Mesendoderm (in vitro differentiated cells): ENCODE data around the gene LPCAT3.
"Not testable (repeated sequence)": the region's sequence is repeated elsewhere in the genome, so short reads cannot be mapped to it uniquely, and the experiment has no call there.

Experiments used
- DNase-seq: peaks from one replicate; pipeline ENCODE4 v3.0.0; 2013
- H2AK5ac ChIP-seq: 2 replicates; pipeline ENCODE4 v1.6.1; 2013; ENCODE audit warnings: low read length, inconsistent platforms
- H2BK120ac ChIP-seq: 2 replicates; pipeline ENCODE4 v1.6.1; 2013; ENCODE audit warnings: low read depth, mild to moderate bottlenecking, low read length, moderate library complexity, mixed read lengths
- H2BK15ac ChIP-seq: replicated peaks from 2 replicates; pipeline ENCODE4 v1.6.1; 2013; ENCODE audit warnings: low read depth, mild to moderate bottlenecking, moderate library complexity
- H2BK5ac ChIP-seq: 2 replicates; pipeline ENCODE4 v1.6.1; 2013; ENCODE audit warnings: low read length, inconsistent platforms
- H3K18ac ChIP-seq: 2 replicates; pipeline ENCODE4 v1.6.1; 2013; ENCODE audit warnings: mild to moderate bottlenecking, low read length, mixed read lengths
- H3K23ac ChIP-seq: one replicate; pipeline ENCODE4 v1.6.1; 2013; ENCODE audit warnings: low read length
- H3K27ac ChIP-seq: 2 replicates; pipeline ENCODE4 v1.5.1; 2013; ENCODE audit warnings: low read depth, mild to moderate bottlenecking, inconsistent platforms, low read length, moderate library complexity
- H3K27me3 ChIP-seq: 2 replicates; pipeline ENCODE4 v1.6.1; 2013; ENCODE audit warnings: low read length, control low read depth, mild to moderate bottlenecking, inconsistent platforms; ENCODE audit not compliant: insufficient read depth, poor library complexity
- H3K36me3 ChIP-seq: 2 replicates; pipeline ENCODE4 v1.6.1; 2013; ENCODE audit warnings: low read length, inconsistent platforms; ENCODE audit not compliant: control insufficient read depth, insufficient read depth
- H3K4ac ChIP-seq: one replicate; pipeline ENCODE4 v1.6.1; 2013; ENCODE audit warnings: low read depth, mild to moderate bottlenecking, low read length, moderate library complexity
- H3K4me1 ChIP-seq: 2 replicates; pipeline ENCODE4 v1.6.1; 2013; ENCODE audit warnings: low read depth, low read length, inconsistent platforms; ENCODE audit not compliant: control insufficient read depth
- H3K4me2 ChIP-seq: 2 replicates; pipeline ENCODE4 v1.6.1; 2013; ENCODE audit warnings: low read length
- H3K4me3 ChIP-seq: 2 replicates; pipeline ENCODE4 v1.5.1; 2013; ENCODE audit warnings: mild to moderate bottlenecking, low read length
- H3K56ac ChIP-seq: one replicate; pipeline ENCODE4 v1.6.1; 2013; ENCODE audit warnings: low read length
- H3K79me1 ChIP-seq: 2 replicates; pipeline ENCODE4 v1.6.1; 2013; ENCODE audit warnings: low read length, inconsistent platforms
- H3K79me2 ChIP-seq: 2 replicates; pipeline ENCODE4 v1.6.1; 2013; ENCODE audit warnings: mild to moderate bottlenecking, low read length; ENCODE audit not compliant: control insufficient read depth, insufficient read depth
- H3K9ac ChIP-seq: 2 replicates; pipeline ENCODE4 v1.6.1; 2013; ENCODE audit warnings: low read length, inconsistent platforms
- H4K5ac ChIP-seq: one replicate; pipeline ENCODE4 v1.6.1; 2013; ENCODE audit warnings: low read length
- H4K8ac ChIP-seq: one replicate; pipeline ENCODE4 v1.6.1; 2013; ENCODE audit warnings: low read depth, mild to moderate bottlenecking, control low read depth, low read length, moderate library complexity
- WGBS: extraction: QIAGEN DNeasy Blood & Tissue Kit; methylation state at CpG from one replicate; pipeline ENCODE4 v1.1.7; 2013; ENCODE audit warnings: low lambda C conversion rate, missing lambda C conversion rate; ENCODE audit not compliant: insufficient coverage; ENCODE audit errors: extremely low coverage; 5-methylcytosine and 5-hydroxymethylcytosine counted together

LPCAT3 gene

GRCh38 chr12:7046383-7047105 lies 28.3 kb upstream of the LPCAT3 start:
- no peak overlapping the region for H4K5ac ChIP-seq
- H3K9ac ChIP-seq, result no peak overlapping the region
- H3K27ac ChIP-seq, result no peak overlapping the region
- H3K4me2 ChIP-seq, result no peak overlapping the region
- WGBS, result no CpG with 5 or more reads among the region's 5 CpGs
- no peak for DNase-seq
- no peak overlapping the region for H3K4me3 ChIP-seq
- no peak overlapping the region for H2AK5ac ChIP-seq
- H3K23ac ChIP-seq, result no peak overlapping the region
- no peaks in the 10 kb centered on the region for H3K79me2 ChIP-seq
- no peak overlapping the region for H3K18ac ChIP-seq
- H4K8ac ChIP-seq, result no peak overlapping the region
- no peaks in the 10 kb centered on the region for H3K79me1 ChIP-seq
- H2BK5ac ChIP-seq, result no peak overlapping the region
- no peaks in the 10 kb centered on the region for H3K36me3 ChIP-seq
- no peak overlapping the region for H2BK15ac ChIP-seq
- H3K56ac ChIP-seq, result no peak overlapping the region
- no peaks in the 10 kb centered on the region for H3K27me3 ChIP-seq
- no peaks in the 10 kb centered on the region for H3K4me1 ChIP-seq
- H3K4ac ChIP-seq, result no peak overlapping the region
- H2BK120ac ChIP-seq, result no peak overlapping the region

- H2BK120ac ChIP-seq, result no peak overlapping the region
- H2AK5ac ChIP-seq, result no peak overlapping the region
- DNase-seq, result no peak
- H3K23ac ChIP-seq, result no peak overlapping the region
- H3K4me2 ChIP-seq, result no peak overlapping the region
- no peaks in the 10 kb centered on the region for H3K36me3 ChIP-seq
- no peaks in the 10 kb centered on the region for H3K27me3 ChIP-seq
- H2BK5ac ChIP-seq, result no peak overlapping the region
- no peak overlapping the region for H3K4ac ChIP-seq
- no peak overlapping the region for H3K4me3 ChIP-seq
- H3K79me1 ChIP-seq, result no peaks in the 10 kb centered on the region
- no peak overlapping the region for H2BK15ac ChIP-seq
- no peak overlapping the region for H3K27ac ChIP-seq
- no peaks in the 10 kb centered on the region for H3K79me2 ChIP-seq
- no peak overlapping the region for H4K8ac ChIP-seq
- no peak overlapping the region for H3K56ac ChIP-seq
- H3K4me1 ChIP-seq, result no peaks in the 10 kb centered on the region
- H3K9ac ChIP-seq, result no peak overlapping the region
- no CpG with 5 or more reads among the region's 9 CpGs for WGBS
- no peak overlapping the region for H4K5ac ChIP-seq
- H3K18ac ChIP-seq, result no peak overlapping the region
Observed at GRCh38 chr12:7045913-7046312, 27.6 kb upstream of the LPCAT3 start.

GRCh38 chr12:7042842-7043241 lies 24.6 kb upstream of the LPCAT3 start:
- H3K23ac ChIP-seq, result no peak overlapping the region
- H3K79me1 ChIP-seq, result no peaks in the 10 kb centered on the region
- no peak overlapping the region for H3K56ac ChIP-seq
- no peak overlapping the region for H4K5ac ChIP-seq
- DNase-seq, result peak; percentile 61
- H3K4ac ChIP-seq, result no peak overlapping the region
- H3K27me3 ChIP-seq, result no peaks in the 10 kb centered on the region
- H3K18ac ChIP-seq, result no peak overlapping the region
- H3K27ac ChIP-seq, result no peak overlapping the region
- H2BK15ac ChIP-seq, result no peak overlapping the region
- H2AK5ac ChIP-seq, result no peak overlapping the region
- H3K4me3 ChIP-seq, result no peak overlapping the region
- no peak overlapping the region for H3K9ac ChIP-seq
- H3K4me2 ChIP-seq, result no peak overlapping the region
- no peaks in the 10 kb centered on the region for H3K36me3 ChIP-seq
- H4K8ac ChIP-seq, result no peak overlapping the region
- no peak overlapping the region for H2BK5ac ChIP-seq
- no peaks in the 10 kb centered on the region for H3K4me1 ChIP-seq
- H3K79me2 ChIP-seq, result no peaks in the 10 kb centered on the region
- no CpG with 5 or more reads among the region's 6 CpGs for WGBS
- no peak overlapping the region for H2BK120ac ChIP-seq

GRCh38 chr12:7039403-7039802 lies 21.1 kb upstream of the LPCAT3 start:
- WGBS, result no CpG with 5 or more reads among the region's 10 CpGs
- H3K79me2 ChIP-seq, result no peaks in the 10 kb centered on the region
- H3K4me3 ChIP-seq, result no peak overlapping the region
- H3K79me1 ChIP-seq, result no peaks in the 10 kb centered on the region
- no peak overlapping the region for H4K8ac ChIP-seq
- H3K4me2 ChIP-seq, result no peak overlapping the region
- H3K4ac ChIP-seq, result no peak overlapping the region
- H2AK5ac ChIP-seq, result no peak overlapping the region
- no peak overlapping the region for H2BK5ac ChIP-seq
- H3K18ac ChIP-seq, result no peak overlapping the region
- no peaks in the 10 kb centered on the region for H3K36me3 ChIP-seq
- H3K27ac ChIP-seq, result no peak overlapping the region
- H3K9ac ChIP-seq, result no peak overlapping the region
- no peak overlapping the region for H3K56ac ChIP-seq
- H3K4me1 ChIP-seq, result no peaks in the 10 kb centered on the region
- H2BK120ac ChIP-seq, result no peak overlapping the region
- H3K23ac ChIP-seq, result no peak overlapping the region
- no peak overlapping the region for H2BK15ac ChIP-seq
- no peak for DNase-seq
- H3K27me3 ChIP-seq, result no peaks in the 10 kb centered on the region
- no peak overlapping the region for H4K5ac ChIP-seq

- no peak overlapping the region for H3K4me2 ChIP-seq
- no peak overlapping the region for H3K18ac ChIP-seq
- no peak overlapping the region for H3K23ac ChIP-seq
- H2BK15ac ChIP-seq, result no peak overlapping the region
- H3K36me3 ChIP-seq, result no peaks in the 10 kb centered on the region
- H3K27me3 ChIP-seq, result no peaks in the 10 kb centered on the region
- no CpG with 5 or more reads among the region's 22 CpGs for WGBS
- no peak overlapping the region for H2BK120ac ChIP-seq
- H3K4ac ChIP-seq, result no peak overlapping the region
- no peak overlapping the region for H2AK5ac ChIP-seq
- no peaks in the 10 kb centered on the region for H3K4me1 ChIP-seq
- no peak overlapping the region for H4K8ac ChIP-seq
- no peak overlapping the region for H2BK5ac ChIP-seq
- DNase-seq, result no peak
- H3K79me1 ChIP-seq, result no peaks in the 10 kb centered on the region
- no peak overlapping the region for H3K9ac ChIP-seq
- no peaks in the 10 kb centered on the region for H3K79me2 ChIP-seq
- no peak overlapping the region for H4K5ac ChIP-seq
- no peak overlapping the region for H3K56ac ChIP-seq
- no peak overlapping the region for H3K4me3 ChIP-seq
- H3K27ac ChIP-seq, result no peak overlapping the region
Observed at GRCh38 chr12:7038591-7038990, 20.3 kb upstream of the LPCAT3 start.

GRCh38 chr12:7037411-7037810 lies 19.1 kb upstream of the LPCAT3 start:
- not testable (repeated sequence) for H3K9ac ChIP-seq, H2BK15ac ChIP-seq, H3K23ac ChIP-seq, H2BK5ac ChIP-seq, DNase-seq, H3K79me1 ChIP-seq, H3K4me2 ChIP-seq, H3K27ac ChIP-seq, H4K8ac ChIP-seq, H2BK120ac ChIP-seq, H3K4me1 ChIP-seq, H3K79me2 ChIP-seq, H3K27me3 ChIP-seq, H3K36me3 ChIP-seq, H3K4ac ChIP-seq, H3K56ac ChIP-seq, H4K5ac ChIP-seq, H3K18ac ChIP-seq, H3K4me3 ChIP-seq, H2AK5ac ChIP-seq
- no CpG with 5 or more reads among the region's 32 CpGs for WGBS
